Activated T-helper 1 cell treated with anti-CD3 and anti-CD28 coated beads, Interleukin-2, amount 50 U/mL, for 16 hours (primary cell): Measurements from ENCODE around the gene WRAP73.

Experiments
- DNase-seq, 2 donors: peaks; one replicate each; pipeline ENCODE4 v3.0.0-alpha.2; 2020; ENCODE audit warnings: low read depth in 1 of 2, low spot score in 1 of 2

WRAP73 gene

DNA sequence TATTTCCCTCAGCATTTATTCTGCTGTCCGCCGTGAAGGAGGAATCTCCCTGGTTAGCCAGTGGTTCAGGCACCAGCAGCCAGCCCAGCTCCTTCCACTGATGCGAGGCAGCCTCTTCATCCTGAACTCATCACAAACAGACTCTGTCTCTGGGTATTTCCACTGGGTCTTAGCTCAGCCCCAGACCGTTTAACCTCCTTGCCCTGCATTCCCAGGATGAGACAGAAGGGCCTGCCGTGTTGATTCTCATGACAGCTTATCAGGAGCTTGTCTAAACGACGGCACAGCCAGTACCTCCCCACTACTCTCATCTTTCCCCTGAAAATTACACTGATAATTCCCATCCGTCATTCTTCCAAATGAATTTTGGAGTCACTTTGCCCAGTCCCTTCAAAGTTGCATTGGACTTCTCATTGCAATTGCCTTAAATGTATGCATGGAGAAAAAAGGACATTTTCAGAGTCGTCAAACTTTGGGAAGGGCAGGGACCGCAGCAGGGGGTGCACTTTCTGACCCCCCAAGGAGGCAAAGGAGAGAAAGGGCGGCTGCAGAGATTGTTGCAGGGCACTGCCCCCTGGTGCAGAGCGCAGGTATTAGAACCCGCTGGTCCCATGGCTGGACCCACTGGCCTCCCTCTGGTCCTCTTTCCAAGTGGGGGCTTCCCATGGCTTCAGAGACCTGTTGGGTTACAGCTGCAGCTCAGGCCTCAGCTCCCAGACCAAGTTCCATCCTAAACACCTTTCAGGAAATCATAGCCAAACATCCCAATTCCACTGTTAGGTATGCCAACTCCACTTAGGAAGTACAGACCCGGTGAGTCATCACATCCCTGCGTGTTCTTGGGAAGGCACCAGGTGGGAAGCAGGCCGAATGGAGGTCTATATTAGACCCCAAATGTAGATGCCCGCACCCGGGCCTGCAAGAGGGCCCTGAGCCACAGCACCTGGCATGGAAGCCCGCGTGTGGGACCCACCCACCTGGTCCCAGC lies 34.9 kb downstream of the WRAP73 start:
- no peak for DNase-seq

DNA sequence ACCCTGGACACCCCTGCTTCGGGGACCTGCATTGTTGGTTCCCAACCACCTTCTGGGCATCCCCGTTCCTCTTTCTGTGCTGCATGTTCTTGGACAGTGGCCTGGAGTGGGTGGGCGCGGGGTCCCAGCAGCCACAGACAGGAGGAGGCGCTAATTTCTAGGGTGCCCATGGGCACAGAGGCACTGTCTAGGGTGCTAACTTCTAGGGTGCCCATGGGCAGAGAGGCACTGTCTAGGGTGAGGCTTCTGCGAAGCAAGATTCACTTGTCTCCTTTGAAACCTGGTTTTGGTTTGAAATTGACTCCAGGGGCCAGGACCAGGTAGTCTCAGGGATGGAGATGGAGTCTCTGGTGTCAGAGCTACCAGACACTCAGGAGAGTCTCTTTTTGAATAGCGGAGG lies 37.8 kb downstream of the WRAP73 start:
- DNase-seq, result no peak

DNA sequence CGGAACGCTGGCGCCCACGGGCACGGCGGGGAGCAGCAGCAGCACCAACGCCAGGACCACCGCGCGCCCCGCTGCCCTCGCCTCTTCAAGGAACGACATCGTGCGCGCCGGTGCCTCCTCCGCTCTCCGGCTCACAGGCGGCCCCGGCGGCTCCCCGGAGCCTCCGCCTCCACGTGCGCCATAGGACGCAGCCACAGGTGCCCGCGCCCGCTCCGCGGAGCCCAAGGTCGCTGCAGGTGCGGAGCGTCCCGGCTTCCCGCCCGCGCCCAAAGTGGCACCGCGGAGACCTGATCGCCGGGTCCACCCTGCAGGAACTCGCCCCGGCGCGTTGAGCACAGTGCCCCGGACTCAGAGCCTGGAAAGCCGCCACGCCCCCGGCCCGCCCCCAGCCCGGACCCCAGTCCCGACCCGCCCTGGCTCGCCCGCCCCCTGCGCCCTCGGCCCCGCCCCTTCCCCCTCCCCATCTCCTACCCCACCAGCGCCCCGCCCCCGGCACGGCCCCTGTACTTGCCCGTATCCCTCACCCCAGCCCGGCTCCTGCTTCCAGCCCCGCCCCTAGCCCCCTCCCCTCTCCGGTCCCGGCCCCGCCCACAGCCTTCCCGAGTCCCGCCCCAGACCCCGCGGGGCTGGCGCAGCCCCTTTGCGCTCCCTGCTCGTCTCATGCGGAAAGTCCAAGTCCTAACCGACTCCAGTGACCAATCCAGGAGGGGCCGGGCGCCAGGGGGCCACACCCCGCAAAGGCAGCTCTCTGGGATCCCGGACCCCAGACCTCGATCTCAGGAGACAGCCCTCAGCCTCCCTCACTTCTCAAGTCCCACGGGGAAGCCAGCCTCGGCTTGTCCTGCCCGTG lies 38.5 kb downstream of the WRAP73 start, which contains the start of gene MEGF6:
TSS of gene MEGF6 (minus strand) at position 339 of the 850 bp plus-strand sequence. CDS start at position 99, 240 bp downstream.
- DNase-seq, result peak; percentile 38 to 52

DNA sequence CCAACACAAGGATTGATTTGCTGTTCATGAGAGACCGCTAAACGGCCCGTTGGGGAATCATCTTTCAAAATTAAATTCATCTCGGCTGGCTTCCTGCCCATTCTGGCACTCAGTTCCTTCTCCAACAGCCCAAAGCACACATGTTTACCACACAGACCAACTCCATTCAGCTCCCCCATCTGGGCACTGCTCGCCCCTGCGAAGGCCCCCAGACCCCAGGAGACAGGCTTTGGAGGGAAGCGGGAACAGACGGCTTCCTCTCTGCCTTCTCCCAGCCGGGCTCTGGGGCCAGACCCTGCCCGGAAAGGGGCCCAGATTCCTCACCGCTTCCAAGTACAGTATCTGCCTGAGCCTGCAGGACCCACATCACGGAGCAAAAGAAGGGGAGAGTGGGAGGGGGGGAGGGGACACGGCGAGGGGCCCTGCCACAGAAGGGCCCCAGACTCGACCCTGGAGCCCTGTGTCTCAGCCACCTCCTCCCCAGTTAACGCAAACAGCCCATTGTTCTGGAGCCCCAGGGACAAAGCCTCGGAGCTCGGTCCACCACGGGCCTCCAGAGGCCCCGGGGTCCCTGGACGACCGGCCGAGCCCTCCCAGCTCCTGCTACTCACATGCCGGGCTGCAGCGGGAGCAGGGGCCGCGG lies 39.3 kb downstream of the WRAP73 start:
- no peak for DNase-seq

GRCh38 chr1:3609769-3610526 lies 40.0 kb downstream of the WRAP73 start:
- no peak for DNase-seq

GRCh38 chr1:3609016-3609768 lies 40.7 kb downstream of the WRAP73 start:
- no peak for DNase-seq

DNA sequence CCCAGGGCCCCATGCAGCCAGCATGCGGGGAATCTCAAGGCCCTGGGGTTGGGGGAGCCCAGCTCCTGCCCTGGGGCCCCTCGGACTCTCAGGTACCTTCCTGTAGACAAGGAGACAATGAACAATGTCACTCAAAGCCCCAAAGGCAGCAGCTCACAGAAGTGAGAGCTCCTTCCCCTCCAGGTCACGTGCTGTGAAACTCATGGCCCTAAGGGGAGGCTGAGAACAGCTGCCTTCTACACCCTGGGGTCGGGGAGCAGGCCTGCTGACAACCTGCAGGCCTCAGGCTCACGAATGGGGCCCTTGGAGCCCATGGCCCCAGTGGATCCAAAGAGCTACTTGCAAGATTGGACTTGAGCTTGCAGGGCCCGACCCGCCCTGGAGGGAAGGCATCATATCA lies 41.7 kb downstream of the WRAP73 start:
- no peak for DNase-seq

DNA sequence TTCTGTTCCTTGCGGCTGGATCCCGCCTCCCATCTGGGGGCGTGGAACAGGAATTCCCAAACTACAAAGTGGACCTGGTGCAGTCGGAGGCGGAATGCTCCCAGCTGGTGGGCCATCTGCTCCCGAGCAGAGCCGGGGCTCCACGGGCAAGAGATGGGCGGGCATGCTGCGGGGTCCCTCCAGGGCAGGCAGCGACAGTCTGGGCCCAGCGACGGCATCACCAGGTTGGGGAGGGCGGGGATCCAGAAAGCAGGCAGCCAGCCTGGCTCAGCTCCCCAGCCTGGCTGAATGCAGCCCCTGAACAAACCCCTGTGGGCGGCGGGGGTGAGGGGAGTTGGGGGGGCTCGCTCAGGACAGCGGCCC lies 42.2 kb downstream of the WRAP73 start:
- DNase-seq, result no peak

GRCh38 chr1:3606779-3607702 lies 42.9 kb downstream of the WRAP73 start:
- DNase-seq, result no peak

DNA sequence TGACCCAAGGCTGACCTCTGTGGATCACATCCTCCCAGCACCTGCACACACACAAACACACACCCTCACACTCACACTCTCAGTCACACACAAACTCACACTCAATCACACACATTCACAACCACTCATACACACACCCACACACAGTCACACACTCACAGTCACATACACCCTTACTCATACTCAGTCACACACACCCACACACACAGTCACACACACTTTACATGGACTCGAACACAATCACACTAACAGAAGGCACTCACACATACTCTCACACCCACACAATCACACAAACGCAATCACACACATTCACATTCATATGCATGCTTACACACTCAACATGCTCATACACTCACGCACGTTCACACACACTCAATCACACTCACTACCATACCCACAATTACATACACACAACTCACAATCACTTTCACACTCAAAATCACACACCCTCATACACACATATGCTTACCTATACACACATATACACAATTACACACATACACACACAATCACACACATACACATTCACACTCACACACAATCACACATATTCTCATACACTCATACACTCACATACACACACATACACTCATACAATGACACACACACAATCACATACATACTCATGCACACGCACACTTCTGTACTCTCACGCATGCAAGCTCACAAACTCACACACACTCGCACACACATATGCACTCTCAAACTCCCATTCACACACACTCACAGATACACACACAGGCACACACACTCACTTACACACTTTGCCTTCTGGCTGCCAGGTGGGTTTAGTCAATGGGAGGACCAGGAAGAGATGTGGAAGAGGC lies 44.7 kb downstream of the WRAP73 start:
- DNase-seq, result no peak

- DNase-seq, result no peak
These were observed 45.4 kb downstream of the WRAP73 start for GRCh38 chr1:3604468-3604974.

DNA sequence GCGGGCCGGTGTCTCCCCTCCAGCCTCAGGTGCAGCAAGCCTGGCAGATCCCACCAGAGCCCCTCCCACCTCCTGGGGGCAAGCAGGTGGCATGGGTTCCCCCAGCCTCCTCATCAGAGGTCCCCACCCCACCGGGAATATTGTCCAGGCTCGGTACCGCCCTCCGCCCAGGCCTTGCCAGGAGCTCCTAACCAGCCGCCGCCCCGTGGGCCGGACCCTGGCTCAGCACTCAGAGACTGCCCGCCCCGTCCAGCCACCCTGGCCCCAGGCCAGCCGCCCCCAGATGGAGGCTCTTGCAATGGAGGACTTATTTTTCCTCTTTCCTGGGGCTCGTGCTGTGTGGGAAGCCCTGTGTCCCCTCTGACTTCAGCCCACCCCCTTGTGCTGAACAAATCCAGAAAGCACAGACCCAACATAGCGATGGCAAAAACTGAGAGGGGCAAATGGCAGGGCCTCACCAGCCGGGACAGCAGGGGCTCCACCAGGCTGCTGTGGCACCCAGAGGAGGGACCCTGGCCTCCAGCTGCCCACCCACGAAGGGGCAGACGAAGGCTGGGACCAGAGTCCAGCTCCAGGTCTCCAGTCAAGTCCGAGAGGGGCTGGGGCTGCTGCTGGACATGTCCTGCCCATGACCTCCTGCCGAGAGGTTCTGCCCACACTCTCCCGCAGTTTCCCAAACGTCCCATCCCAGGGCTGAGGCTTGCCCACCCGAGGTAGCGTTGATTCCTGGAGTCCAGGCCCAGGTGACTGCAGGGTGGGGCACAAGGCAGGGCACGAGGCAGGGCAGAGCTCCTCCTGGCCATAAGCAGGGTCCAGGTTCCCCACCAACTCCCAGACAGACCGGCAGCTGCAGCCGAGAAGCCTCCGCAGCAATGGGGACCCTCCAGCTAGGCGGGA lies 46.1 kb downstream of the WRAP73 start:
- DNase-seq, result no peak

DNA sequence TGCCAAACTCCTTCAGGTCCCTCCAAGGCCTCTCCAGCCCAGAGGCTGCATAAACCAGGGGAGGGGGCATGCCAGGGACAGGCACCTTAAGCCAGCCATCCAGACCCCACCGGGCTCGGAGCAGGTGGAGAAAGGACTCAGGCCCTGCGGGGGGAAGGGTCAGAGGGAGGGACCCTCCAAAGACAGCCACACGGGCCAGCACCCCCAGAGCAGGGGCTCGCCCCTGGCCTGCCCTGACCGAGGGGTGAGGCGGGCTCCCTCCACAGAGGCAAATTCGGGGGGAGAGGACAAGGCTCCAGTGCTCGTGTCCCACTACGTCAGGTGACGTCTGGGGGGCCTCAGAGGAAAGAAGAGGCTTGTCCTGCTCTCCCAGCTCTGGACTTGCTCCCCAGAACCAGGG lies 46.7 kb downstream of the WRAP73 start:
- no peak for DNase-seq

DNA sequence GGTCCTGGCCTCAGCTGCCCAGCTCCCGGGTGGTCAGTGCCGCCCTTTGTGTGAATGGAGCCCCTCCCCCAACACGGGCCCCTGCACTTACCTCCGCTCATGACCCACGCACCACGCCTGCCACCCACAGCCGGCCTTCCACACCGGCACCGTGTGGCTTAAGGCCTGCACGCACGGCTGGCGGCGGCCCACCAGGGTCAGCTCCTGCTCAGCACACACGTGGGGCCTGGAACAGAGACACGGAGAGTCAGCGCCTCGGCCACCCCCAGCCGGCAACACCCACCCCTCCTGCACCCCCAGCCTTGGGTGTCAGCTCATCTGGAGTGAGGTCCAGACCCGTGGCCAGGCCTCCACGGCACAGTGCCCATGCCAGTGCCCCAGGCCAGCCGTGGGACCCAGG lies 47.5 kb downstream of the WRAP73 start:
- DNase-seq, result no peak

- DNase-seq, result no peak
These were observed 48.2 kb downstream of the WRAP73 start for GRCh38 chr1:3601743-3602142.

DNA sequence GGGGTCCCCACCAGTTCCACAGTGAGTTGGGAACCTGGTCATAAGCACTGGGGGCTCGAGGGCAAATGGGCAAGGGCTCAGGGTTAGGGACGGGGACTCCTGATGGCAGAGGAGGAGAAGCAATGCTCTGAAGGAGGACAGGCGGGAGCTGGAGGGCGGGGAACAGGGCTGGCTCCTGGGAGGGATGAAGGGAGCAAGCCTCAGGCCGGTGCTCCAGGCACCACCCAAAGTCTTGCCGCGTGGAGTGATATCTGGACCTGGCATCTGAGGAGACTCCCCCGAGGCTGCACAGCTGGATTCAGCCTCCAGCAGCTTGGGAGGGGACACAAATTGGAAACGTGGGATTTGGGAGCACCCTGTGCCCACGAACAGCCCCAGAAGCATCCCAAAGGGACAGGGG lies 49.5 kb downstream of the WRAP73 start:
- DNase-seq, result no peak

- no peak for DNase-seq
These were observed 50.1 kb downstream of the WRAP73 start for GRCh38 chr1:3599816-3600215.
